ENCODE measurements around the gene PHF13. TPM values are rescaled to one million over a fixed set of nuclear protein-coding genes. Genes with fewer than 3 reads are reported as not detected.
A peak's percentile ranks its signal among the peaks of the same experiment; 100 is the strongest.

PHF13 gene
- total and polyA plus RNA-seq, 9 of the 15 experiments (the other 6 are each of a cell fraction or from before 2014, with no cell fraction given), result 1.8 to 36.1 (median 11.7) TPM

GRCh38 chr1:6578624-6579373 lies 34.7 kb upstream of the PHF13 start:
- peaks cover 12% of the 10 kb centered on the region; the same call in 1 of the 2 replicates for H4K20me1 ChIP-seq (replicated peaks; ENCODE audit: control insufficient read depth, insufficient read depth, low read length)
- H3K36me3 ChIP-seq (ENCODE audit: control insufficient read depth, insufficient read depth, low read length), result peaks cover 15% of the 10 kb centered on the region; the same call in 1 of the 3 replicates
- no peaks in the 10 kb centered on the region for H3K27me3 ChIP-seq (ENCODE audit: control insufficient read depth in 2 of 2, insufficient read depth in 2 of 2, low read length in 2 of 2)
- peak overlapping the region; percentile 96 for H3K4me2 ChIP-seq (ENCODE audit: insufficient read depth, low read length)
- H3K27ac ChIP-seq (ENCODE audit: extremely low read depth, low read depth, low read length), result peak overlapping the region; percentile 49; the same call in 2 of the 3 replicates
- H3K9ac ChIP-seq (ENCODE audit: insufficient read depth in 1 of 2, low read depth in 2 of 2, low read length in 2 of 2), result peak overlapping the region; percentile 74 to 96; a peak in 3 of 4 replicates
- H3K79me2 ChIP-seq (ENCODE audit: control insufficient read depth, insufficient read depth, low read length), result peaks cover 32% of the 10 kb centered on the region
- no peaks in the 10 kb centered on the region for H3K9me1 ChIP-seq (ENCODE audit: control insufficient read depth, insufficient read depth, low read length)
- intact Hi-C loops (cut with micrococcal nuclease) (loop anchor here (1.0 kb wide), 1 partner anchor 24 kb away; the partner anchor contains the start of gene NOL9), in situ Hi-C loops (cut with MboI) (no loop called here)
- DNase-seq (ENCODE audit: extremely low read depth in 1 of 4, low spot score in 3 of 4) (peak in 1 of 4 experiments; percentile 32), FAIRE-seq (no peak), ATAC-seq (no peak)
- POLR2A ChIA-PET, result interaction anchor here (0.6 to 13.4 kb wide), 7 partner anchors 10 to 39 kb away, joined by 3 to 221 read pairs (median 8); partner anchors contain the start of genes KLHL21 and NOL9
- no peaks in the 10 kb centered on the region for H3K9me3 ChIP-seq (replicated peaks; ENCODE audit: control insufficient read depth, insufficient read depth, low read depth, low read length)
- no peak overlapping the region for H3K4me3 ChIP-seq
- peaks cover 30 to 53% of the 10 kb centered on the region in 2 experiments for H3K4me1 ChIP-seq (replicated peaks in 1 of 2; ENCODE audit: control insufficient read depth in 2 of 2, insufficient read depth in 2 of 2, low read length in 2 of 2)
- WGBS (ENCODE audit: insufficient coverage, low coverage, missing lambda C conversion rate), result 66% methylated on average over 14 of the region's 14 CpGs
- CTCF ChIA-PET (ENCODE audit: low intra/inter-chr PET ratio), result no interaction called here
- H2AFZ ChIP-seq (ENCODE audit: low read depth, low read length), result peak overlapping the region; percentile 88
- BruUV-seq (replicated peaks), result no TSS peak
- TF ChIP-seq CBFB (CRISPR knock-in tag; IDR thresholded peaks at IDR 0.05) (peak; percentile 36; the same call in 1 of the 2 replicates), NFE2 (IDR thresholded peaks at IDR 0.05; ENCODE audit: low read depth) (no peak), HCFC1 (IDR thresholded peaks at IDR 0.05; ENCODE audit: low read depth, low read length) (no peak), NR3C1 (CRISPR knock-in tag; IDR thresholded peaks at IDR 0.05) (0 out of 2 replicates have a peak, but pooled peaks have one; percentile 15), MYBL2 (IDR thresholded peaks at IDR 0.05; ENCODE audit: low read depth) (no peak), MYBL2 (CRISPR knock-in tag; IDR thresholded peaks at IDR 0.05; ENCODE audit: borderline replicate concordance) (0 out of 2 replicates have a peak, but pooled peaks have one; percentile 35), KAT7 (CRISPR knock-in tag; IDR thresholded peaks at IDR 0.05; ENCODE audit: borderline replicate concordance) (no peak), ZNF143 (CRISPR knock-in tag; IDR thresholded peaks at IDR 0.05) (0 out of 2 replicates have a peak, but pooled peaks have one; percentile 29), NR4A1 (CRISPR knock-in tag; IDR thresholded peaks at IDR 0.05) (no peak), NR4A1 (tag; IDR thresholded peaks at IDR 0.05) (no peak), MED1 (CRISPR knock-in tag; IDR thresholded peaks at IDR 0.05; ENCODE audit: borderline replicate concordance) (no peak), CTBP1 (IDR thresholded peaks at IDR 0.05; ENCODE audit: borderline replicate concordance) (0 out of 2 replicates have a peak, but pooled peaks have one; percentile 1), ZNF407 (IDR thresholded peaks at IDR 0.05; ENCODE audit: low read depth) (no peak), XRCC3 (IDR thresholded peaks at IDR 0.05) (no peak), SREBF1 (IDR thresholded peaks at IDR 0.05; ENCODE audit: borderline replicate concordance, low read depth, low read length) (no peak)

Data from K562 (cell line).